ELR (cell line): ENCODE data around the gene AP3S2.
"Not testable (repeated sequence)": the region's sequence is repeated elsewhere in the genome, so short reads cannot be mapped to it uniquely, and the experiment has no call there.

Experiments
- DNase-seq: peaks from one replicate; pipeline ENCODE4 v3.0.0-alpha.2; 2015; ENCODE audit warnings: low read depth

Gene AP3S2

GRCh38 chr15:89834465-89835175 lies 59.2 kb downstream of the AP3S2 start:
- not testable (repeated sequence) for DNase-seq

GRCh38 chr15:89833966-89834365 lies 59.8 kb downstream of the AP3S2 start:
- DNase-seq = no peak

- DNase-seq = no peak
Observed at GRCh38 chr15:89830639-89831038, 63.2 kb downstream of the AP3S2 start.

GRCh38 chr15:89829616-89830440 lies 64.0 kb downstream of the AP3S2 start:
- DNase-seq = no peak

GRCh38 chr15:89829161-89829560 lies 64.6 kb downstream of the AP3S2 start:
- DNase-seq = no peak

GRCh38 chr15:89828281-89829145 lies 65.3 kb downstream of the AP3S2 start:
- DNase-seq = peak; percentile 82

- no peak for DNase-seq
Observed at GRCh38 chr15:89827829-89828228, 66.0 kb downstream of the AP3S2 start.

GRCh38 chr15:89826671-89827655 lies 66.8 kb downstream of the AP3S2 start:
- no peak for DNase-seq

GRCh38 chr15:89825271-89825940 lies 68.4 kb downstream of the AP3S2 start:
- no peak for DNase-seq

GRCh38 chr15:89824607-89824867 lies 69.3 kb downstream of the AP3S2 start:
- no peak for DNase-seq

- DNase-seq = no peak
Observed at GRCh38 chr15:89823836-89824606, 69.8 kb downstream of the AP3S2 start.

- peak; percentile 79 for DNase-seq
Observed at GRCh38 chr15:89822951-89823711, 70.7 kb downstream of the AP3S2 start.

- DNase-seq = no peak
Observed at GRCh38 chr15:89822611-89822950, 71.2 kb downstream of the AP3S2 start.

- DNase-seq = peak; percentile 67
Observed at GRCh38 chr15:89822026-89822425, 71.8 kb downstream of the AP3S2 start.

- DNase-seq = peak; percentile 94
Observed at GRCh38 chr15:89820666-89821611, 72.9 kb downstream of the AP3S2 start.

- no peak for DNase-seq
Observed at GRCh38 chr15:89818287-89818686, 75.5 kb downstream of the AP3S2 start.

- no peak for DNase-seq
Observed at GRCh38 chr15:89817701-89818280, 76.0 kb downstream of the AP3S2 start.

GRCh38 chr15:89815769-89816168 lies 78.0 kb downstream of the AP3S2 start:
- no peak for DNase-seq
